Stimulated activated CD4-positive, alpha-beta T cell treated with anti-CD3 and anti-CD28 coated beads, Interleukin-12 subunit alpha, Interleukin-12 subunit beta, amount 100 ng/mL, for 24 hours (primary cell): ENCODE measurements around the gene ANKRD13C.
A peak's percentile ranks its signal among the peaks of the same experiment; 100 is the strongest.

Experiments
- DNase-seq, 2 experiments: peaks; one replicate each; pipeline ENCODE4 v3.0.0-alpha.2; 2020; ENCODE audit warnings: low read depth in 2 of 2

The ANKRD13C gene

GRCh38 chr1:70295749-70296148 lies 58.8 kb downstream of the ANKRD13C start:
- DNase-seq = no peak

GRCh38 chr1:70293186-70293843 lies 61.2 kb downstream of the ANKRD13C start:
- no peak for DNase-seq

GRCh38 chr1:70290218-70290617 lies 64.3 kb downstream of the ANKRD13C start:
- no peak for DNase-seq

DNA sequence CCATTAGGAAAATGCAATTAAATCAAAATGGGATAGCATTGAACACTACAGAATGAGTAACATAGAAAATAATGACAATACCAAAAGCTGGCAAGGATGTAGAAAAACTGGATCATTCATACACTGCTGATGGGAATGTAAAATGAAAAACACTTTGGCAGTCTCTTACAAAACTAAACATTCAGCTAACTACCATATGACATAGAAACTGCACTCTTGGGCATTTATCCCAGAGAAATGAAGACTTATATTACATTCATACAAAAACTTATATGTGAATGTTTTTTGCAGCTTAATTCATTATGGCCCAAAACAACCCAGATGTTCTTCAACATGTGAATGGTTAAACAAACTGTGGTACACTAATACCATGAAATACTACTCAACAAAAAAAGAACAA lies 66.4 kb downstream of the ANKRD13C start:
- no peak for DNase-seq

GRCh38 chr1:70286453-70286852 lies 68.1 kb downstream of the ANKRD13C start:
- DNase-seq = no peak

DNA sequence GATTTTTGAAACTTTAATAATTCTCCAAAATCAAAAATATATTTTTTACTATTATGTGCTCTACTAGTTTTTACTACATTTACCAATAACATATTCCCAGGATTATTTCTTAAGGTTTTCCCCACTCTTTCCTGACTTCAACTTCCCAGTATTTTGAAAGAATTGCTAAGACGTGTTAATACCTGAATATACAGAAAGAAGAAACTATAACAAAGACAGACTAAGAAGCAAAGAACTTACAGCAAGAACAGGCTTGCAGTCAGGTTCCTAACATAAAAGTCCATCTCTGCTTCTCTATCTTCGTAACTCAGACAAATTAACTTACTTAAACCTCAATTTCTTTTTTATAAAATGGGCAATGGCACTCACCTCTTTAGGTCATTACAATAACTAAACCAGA lies 70.2 kb downstream of the ANKRD13C start:
- DNase-seq = no peak

DNA sequence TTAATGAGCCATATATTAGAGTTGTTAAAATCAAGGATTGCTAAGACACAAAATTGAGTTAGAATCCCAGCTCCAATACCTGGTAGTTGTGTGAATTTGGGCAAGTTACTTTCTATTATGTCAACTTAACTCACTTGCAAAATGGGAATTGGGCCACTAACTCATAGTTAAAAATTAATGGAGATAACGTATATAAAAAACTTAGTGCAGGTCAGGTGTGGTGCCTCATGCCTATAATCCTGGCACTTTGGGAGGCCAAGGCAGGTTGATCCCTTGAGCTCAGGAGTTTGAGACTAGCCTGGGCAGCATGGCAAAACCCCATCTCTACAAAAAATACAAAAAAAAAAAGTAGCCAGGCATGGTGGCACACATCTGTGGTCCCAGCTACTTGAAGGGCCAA lies 75.8 kb downstream of the ANKRD13C start:
- DNase-seq = no peak

- no peak for DNase-seq
Observed at GRCh38 chr1:70277875-70278274, 76.6 kb downstream of the ANKRD13C start.

DNA sequence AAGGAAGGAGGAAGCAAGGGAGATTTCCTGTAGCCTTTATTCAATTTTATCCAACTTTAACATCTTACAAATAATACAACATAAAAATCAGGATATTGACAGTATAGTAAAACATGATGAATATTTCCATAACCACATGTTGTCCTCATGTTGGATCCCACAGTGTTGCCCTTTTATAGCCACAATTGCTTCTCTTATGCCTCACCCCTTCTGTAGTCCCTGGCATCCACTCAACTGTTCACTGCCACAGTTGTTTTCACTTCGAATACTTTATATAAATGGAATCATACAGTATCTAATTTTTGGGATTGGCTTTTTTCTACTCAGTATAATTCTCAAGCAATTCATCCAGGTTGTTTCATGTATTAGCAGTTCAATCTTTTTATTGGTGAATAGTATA lies 88.6 kb downstream of the ANKRD13C start:
- no peak for DNase-seq

DNA sequence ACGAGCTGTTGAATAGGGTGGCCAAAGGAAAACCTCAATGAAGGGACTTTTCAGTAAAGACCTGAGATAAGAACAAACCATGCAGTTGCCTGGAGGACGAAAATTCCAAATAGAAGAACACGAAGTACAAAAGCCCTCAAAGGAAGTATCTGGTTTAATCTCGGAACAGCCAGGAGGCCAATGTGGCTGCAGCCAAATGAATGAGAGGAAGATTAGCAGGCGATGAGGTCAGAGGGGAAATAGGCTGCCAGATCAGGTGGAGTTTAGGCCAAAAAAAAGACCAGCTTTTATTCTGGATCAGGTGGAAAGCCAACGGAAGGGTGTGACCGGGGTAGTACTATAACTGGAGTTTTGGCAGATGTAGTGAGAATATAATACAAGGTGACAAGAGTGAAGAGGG lies 89.7 kb downstream of the ANKRD13C start:
- no peak for DNase-seq

DNA sequence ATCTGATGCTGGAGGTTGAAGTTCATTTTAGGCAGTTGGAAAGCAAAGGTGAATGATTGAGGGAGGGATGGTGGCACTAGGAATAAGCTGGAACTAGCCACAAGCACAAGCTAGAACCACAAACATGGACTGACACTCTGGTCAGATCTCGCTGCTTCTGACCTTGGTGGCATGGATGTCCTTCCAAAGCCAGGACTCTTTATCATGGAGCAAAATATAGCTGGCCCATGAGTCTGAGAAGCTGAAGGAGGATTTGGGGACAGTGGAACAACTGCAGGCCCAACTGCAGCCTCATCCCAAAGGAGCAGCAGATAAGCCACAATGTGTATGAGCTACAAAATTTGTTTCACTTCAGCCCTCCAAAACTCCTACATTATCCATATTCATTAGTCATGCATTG lies 97.9 kb downstream of the ANKRD13C start:
- no peak for DNase-seq

- DNase-seq = no peak
Observed at GRCh38 chr1:70248729-70249128, 105.8 kb downstream of the ANKRD13C start.

- no peak for DNase-seq
Observed at GRCh38 chr1:70247768-70248167, 106.8 kb downstream of the ANKRD13C start.

DNA sequence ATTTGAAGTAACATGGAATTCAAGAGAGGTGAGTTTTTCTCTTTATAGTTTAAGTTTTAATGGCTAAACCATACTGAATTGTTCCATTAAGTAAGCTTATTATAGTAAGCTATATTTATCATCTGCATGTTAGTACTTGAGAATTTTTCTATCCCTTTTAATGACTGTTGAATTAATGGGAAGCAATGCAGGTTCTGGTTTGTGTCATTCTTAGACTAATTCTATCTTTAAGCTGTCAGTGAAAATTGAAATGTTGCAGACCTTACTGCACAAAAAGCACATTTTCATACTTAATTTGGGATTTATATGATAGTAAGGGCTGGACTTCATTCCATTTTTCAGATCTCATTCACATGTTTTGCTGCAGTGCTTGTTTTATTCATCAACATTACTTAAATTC lies 107.4 kb downstream of the ANKRD13C start:
- no peak for DNase-seq

GRCh38 chr1:70239940-70240339 lies 114.6 kb downstream of the ANKRD13C start:
- no peak for DNase-seq

GRCh38 chr1:70234733-70235132 lies 119.8 kb downstream of the ANKRD13C start:
- DNase-seq = no peak

DNA sequence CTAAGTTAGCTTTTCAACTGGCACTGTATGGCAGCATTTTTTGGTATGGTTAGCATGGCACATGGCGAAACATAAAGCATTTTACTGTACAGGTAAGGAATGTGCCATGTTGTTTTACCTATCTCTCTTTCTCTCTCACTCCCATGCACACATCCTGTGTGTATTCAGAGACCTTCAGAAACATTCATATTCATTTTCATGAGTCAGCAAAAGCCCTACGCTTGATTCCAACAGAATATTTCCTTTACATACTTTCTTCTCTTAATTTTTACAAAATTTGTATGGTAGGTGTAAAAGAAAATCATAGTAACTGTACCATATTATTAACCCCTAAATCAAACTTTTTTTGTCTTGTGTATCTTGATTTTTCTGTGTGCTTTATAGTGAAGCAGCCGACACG lies 123.0 kb downstream of the ANKRD13C start:
- DNase-seq = no peak

DNA sequence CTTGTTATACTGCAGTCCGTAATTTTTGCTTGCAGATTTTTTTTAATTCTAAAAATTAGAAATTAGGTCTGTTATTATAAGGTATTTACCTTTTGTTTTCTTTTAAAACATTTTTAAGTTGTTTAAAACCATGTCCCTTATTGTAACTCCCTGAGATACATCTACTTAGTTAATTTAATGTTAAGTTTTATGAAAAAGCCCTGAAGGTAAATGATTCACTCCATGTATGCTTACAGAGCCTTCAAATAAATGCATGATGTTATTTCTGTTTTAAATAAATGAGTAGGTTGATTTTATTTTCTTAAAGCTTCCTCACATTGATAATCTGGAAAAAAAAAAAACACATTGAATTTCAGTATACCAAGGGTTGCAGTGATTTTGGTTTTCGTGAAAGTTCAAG lies 125.9 kb downstream of the ANKRD13C start:
- DNase-seq = no peak

- DNase-seq = no peak
Observed at GRCh38 chr1:70227439-70227838, 127.1 kb downstream of the ANKRD13C start.

DNA sequence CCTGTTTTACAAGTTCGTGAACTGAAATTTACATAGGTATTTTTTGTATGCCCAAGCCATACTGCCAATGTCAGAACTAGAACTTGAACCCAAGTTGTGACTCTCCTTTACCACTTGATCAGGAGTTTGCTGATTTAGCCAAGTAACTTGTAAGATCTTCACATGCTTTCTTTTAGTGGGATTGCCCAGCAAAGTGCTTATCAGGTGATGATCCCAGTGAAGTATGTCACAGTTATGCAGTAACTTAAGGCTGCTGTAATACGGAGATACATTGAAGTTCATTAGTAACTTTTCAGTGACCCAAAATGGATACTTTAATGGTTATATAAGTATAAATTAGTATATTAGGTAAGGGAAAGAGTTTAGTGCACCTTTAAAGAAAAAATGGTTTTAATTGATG lies 129.6 kb downstream of the ANKRD13C start:
- DNase-seq = no peak

GRCh38 chr1:70222716-70223235 lies 131.7 kb downstream of the ANKRD13C start:
- DNase-seq = no peak

GRCh38 chr1:70221238-70222121 lies 133.0 kb downstream of the ANKRD13C start, which contains the start of gene SRSF11:
Gene SRSF11 (plus strand): TSS chr1:70221380. CDS start chr1:70221637, 257 bp downstream.
- peak; percentile 95 for DNase-seq
